GM12874 (cell line): ENCODE data around the gene RETSAT.

ENCODE experiments used
- TF ChIP-seq, protein P1 (sequence below): IDR thresholded peaks from 2 replicates; pipeline ENCODE4 v1.5.1; 2011; ENCODE audit warnings: low read depth, mild to moderate bottlenecking, control low read depth, low read length, moderate library complexity; ENCODE audit not compliant: insufficient read depth

RETSAT gene

DNA sequence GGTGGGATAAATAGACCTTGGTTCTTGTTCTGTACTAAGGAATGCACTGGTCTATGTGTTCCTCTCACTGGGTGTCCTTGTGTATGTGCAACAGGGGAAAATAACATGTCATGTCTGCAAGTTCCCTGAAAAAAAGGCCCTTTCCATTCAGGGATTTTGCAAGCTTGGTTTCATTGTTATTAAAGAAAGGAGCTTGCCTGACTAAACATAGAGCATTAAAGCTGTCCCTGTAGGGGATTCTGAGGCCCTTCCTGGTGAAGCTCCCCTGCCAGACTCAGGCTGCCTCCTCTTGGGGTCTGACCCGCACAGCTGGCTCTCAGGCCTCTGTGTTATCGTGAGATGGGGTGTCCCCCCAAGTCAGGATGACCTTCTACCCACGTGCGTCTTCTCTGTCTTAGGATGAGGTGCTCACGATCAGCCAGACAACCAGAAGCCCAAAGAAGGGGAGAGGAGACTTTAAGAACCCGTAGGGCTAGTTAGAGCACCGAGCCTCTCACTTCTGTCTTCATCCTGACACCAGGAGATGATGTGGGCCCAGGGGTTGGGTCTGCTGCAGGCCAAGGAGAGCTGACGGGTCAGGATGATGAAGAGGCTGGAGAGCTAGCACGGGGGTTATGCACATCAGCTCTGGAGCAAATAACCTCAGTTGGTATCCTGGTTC lies 34.7 kb upstream of the RETSAT start:
- TF ChIP-seq, protein P1, sequence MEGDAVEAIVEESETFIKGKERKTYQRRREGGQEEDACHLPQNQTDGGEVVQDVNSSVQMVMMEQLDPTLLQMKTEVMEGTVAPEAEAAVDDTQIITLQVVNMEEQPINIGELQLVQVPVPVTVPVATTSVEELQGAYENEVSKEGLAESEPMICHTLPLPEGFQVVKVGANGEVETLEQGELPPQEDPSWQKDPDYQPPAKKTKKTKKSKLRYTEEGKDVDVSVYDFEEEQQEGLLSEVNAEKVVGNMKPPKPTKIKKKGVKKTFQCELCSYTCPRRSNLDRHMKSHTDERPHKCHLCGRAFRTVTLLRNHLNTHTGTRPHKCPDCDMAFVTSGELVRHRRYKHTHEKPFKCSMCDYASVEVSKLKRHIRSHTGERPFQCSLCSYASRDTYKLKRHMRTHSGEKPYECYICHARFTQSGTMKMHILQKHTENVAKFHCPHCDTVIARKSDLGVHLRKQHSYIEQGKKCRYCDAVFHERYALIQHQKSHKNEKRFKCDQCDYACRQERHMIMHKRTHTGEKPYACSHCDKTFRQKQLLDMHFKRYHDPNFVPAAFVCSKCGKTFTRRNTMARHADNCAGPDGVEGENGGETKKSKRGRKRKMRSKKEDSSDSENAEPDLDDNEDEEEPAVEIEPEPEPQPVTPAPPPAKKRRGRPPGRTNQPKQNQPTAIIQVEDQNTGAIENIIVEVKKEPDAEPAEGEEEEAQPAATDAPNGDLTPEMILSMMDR: no peak

GRCh38 chr2:85387754-85388153 lies 33.4 kb upstream of the RETSAT start:
- TF ChIP-seq, protein P1: no peak

GRCh38 chr2:85385746-85386145 lies 31.4 kb upstream of the RETSAT start:
- TF ChIP-seq, protein P1: no peak

DNA sequence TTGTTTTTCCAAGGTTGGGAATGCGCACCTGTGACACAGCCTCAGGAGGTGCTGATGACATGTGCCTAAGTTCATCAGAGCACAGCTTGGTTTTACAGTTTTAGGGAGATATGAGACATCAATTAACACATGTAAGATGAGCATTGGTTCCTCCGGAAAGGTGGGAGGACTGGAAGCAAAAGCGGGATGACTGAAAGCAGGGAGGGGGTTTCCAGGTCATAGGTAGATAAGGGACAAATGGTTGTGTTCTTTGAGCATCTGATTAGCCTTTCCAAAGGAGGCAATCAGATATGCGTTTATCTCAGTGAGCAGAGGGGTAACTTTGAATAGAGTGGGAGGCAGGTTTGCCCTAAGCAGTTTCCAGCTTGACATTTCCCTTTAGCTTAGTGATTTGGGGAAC lies 29.5 kb upstream of the RETSAT start:
- TF ChIP-seq, protein P1: no peak

DNA sequence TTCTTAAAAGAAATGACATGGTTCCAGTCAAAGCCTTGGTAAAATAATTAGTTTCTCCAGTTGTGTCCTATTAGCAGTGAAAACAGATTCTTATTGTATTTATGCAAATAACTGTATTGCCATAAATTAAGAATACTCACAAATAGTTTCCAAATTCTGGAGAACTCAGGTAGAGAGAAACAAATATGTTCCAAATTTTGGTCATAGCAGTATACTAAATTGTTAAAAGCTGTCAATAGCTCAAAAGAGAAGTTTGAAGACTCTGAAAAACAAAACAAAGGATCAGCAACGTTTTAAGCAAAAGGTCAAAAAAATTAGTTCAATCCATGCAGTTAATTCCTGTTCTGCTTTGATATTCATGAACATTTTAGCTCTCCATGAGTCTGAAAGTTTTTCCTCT lies 25.7 kb upstream of the RETSAT start:
- TF ChIP-seq, protein P1: no peak

- TF ChIP-seq, protein P1: no peak
These were observed 23.9 kb upstream of the RETSAT start for GRCh38 chr2:85378257-85378656.

- TF ChIP-seq, protein P1: no peak
These were observed 22.8 kb upstream of the RETSAT start for GRCh38 chr2:85377083-85377482.
